ENCODE data around the gene NFIC. TPM values are rescaled to one million over a fixed set of nuclear protein-coding genes. Genes with fewer than 3 reads are reported as not detected.

The NFIC gene
- total RNA-seq, 1 donor from 2014 or later, result 1.1 TPM

GRCh38 chr19:3392480-3392879 lies 26.1 kb downstream of the NFIC start:
- peaks cover 5% of the 10 kb centered on the region for H3K4me1 Mint-ChIP-seq
- H4K20me1 ChIP-seq (ENCODE audit: low read depth), result no peaks in the 10 kb centered on the region
- no peaks in the 10 kb centered on the region for H3K36me3 Mint-ChIP-seq
- H3K4me3 Mint-ChIP-seq, result no peak overlapping the region
- peaks cover 8% of the 10 kb centered on the region for H3K4me1 ChIP-seq
- no peak overlapping the region for H3K4me2 ChIP-seq
- TF ChIP-seq CTCF (IDR thresholded peaks at IDR 0.05) (no peak), EZH2 (IDR thresholded peaks at IDR 0.05) (no peak), EZH2phosphoT487 (IDR thresholded peaks at IDR 0.05) (no peak)
- H3K27ac Mint-ChIP-seq, result no peak overlapping the region
- no peaks in the 10 kb centered on the region for H3K9me3 Mint-ChIP-seq
- H3K4me3 ChIP-seq, result no peak overlapping the region
- DNase-seq (ENCODE audit: low spot score), result no peak
- H3K9me3 ChIP-seq (ENCODE audit: low read depth), result no peaks in the 10 kb centered on the region
- H3F3A ChIP-seq (ENCODE audit: low read depth), result peaks cover 13% of the 10 kb centered on the region
- no peak overlapping the region for H2AFZ ChIP-seq (replicated peaks)
- H3K9ac ChIP-seq, result no peak overlapping the region
- peaks cover 26% of the 10 kb centered on the region for H3K27me3 ChIP-seq
- no peaks in the 10 kb centered on the region for H3K79me2 ChIP-seq (ENCODE audit: low read depth)
- H3K27me3 Mint-ChIP-seq (ENCODE audit: insufficient read depth, low read depth), result peaks cover 21% of the 10 kb centered on the region
- H3K36me3 ChIP-seq, result no peaks in the 10 kb centered on the region
- H3K27ac ChIP-seq, result no peak overlapping the region

GRCh38 chr19:3396881-3397265 lies 30.5 kb downstream of the NFIC start:
- no peak for TF ChIP-seq EZH2phosphoT487 (IDR thresholded peaks at IDR 0.05)
- no peak for TF ChIP-seq CTCF (IDR thresholded peaks at IDR 0.05)
- no peak for TF ChIP-seq EZH2 (IDR thresholded peaks at IDR 0.05)
- H3K9me3 Mint-ChIP-seq, result no peaks in the 10 kb centered on the region
- H3K9ac ChIP-seq, result no peak overlapping the region

GRCh38 chr19:3397266-3398022 lies 31.1 kb downstream of the NFIC start:
- H3K4me2 ChIP-seq, result no peak overlapping the region
- no peaks in the 10 kb centered on the region for H3K36me3 Mint-ChIP-seq
- H3K4me3 ChIP-seq, result no peak overlapping the region
- peaks cover 13% of the 10 kb centered on the region for H3K27me3 ChIP-seq
- no peaks in the 10 kb centered on the region for H3K4me1 Mint-ChIP-seq
- DNase-seq (ENCODE audit: low spot score), result peak; percentile 30
- no peaks in the 10 kb centered on the region for H3K36me3 ChIP-seq
- no peak overlapping the region for H3K27ac ChIP-seq
- TF ChIP-seq EZH2phosphoT487 (IDR thresholded peaks at IDR 0.05) (no peak), CTCF (IDR thresholded peaks at IDR 0.05) (no peak), EZH2 (IDR thresholded peaks at IDR 0.05) (no peak)
- H3K27ac Mint-ChIP-seq, result no peak overlapping the region
- H3K27me3 Mint-ChIP-seq (ENCODE audit: insufficient read depth, low read depth), result peaks cover 9% of the 10 kb centered on the region
- H3K4me3 Mint-ChIP-seq, result no peak overlapping the region
- H2AFZ ChIP-seq (replicated peaks), result no peak overlapping the region
- H3K9me3 Mint-ChIP-seq, result no peaks in the 10 kb centered on the region
- H3K79me2 ChIP-seq (ENCODE audit: low read depth), result no peaks in the 10 kb centered on the region
- H3K4me1 ChIP-seq, result no peaks in the 10 kb centered on the region
- no peaks in the 10 kb centered on the region for H4K20me1 ChIP-seq (ENCODE audit: low read depth)
- no peaks in the 10 kb centered on the region for H3K9me3 ChIP-seq (ENCODE audit: low read depth)
- H3K9ac ChIP-seq, result no peak overlapping the region
- H3F3A ChIP-seq (ENCODE audit: low read depth), result no peaks in the 10 kb centered on the region

More at GRCh38 chr19:3396881-3397265, 30.5 kb downstream of the NFIC start:
- H3K36me3 Mint-ChIP-seq, result no peaks in the 10 kb centered on the region
- Histone ChIP-seq H3K9me3 (ENCODE audit: low read depth) (no peaks in the 10 kb centered on the region), H3K4me1 (no peaks in the 10 kb centered on the region), H3K4me2 (no peak overlapping the region), H3K27ac (no peak overlapping the region), H3K4me3 (no peak overlapping the region), H2AFZ (replicated peaks) (no peak overlapping the region), H4K20me1 (ENCODE audit: low read depth) (no peaks in the 10 kb centered on the region), H3K79me2 (ENCODE audit: low read depth) (no peaks in the 10 kb centered on the region), H3F3A (ENCODE audit: low read depth) (no peaks in the 10 kb centered on the region), H3K36me3 (no peaks in the 10 kb centered on the region), H3K27me3 (peaks cover 13% of the 10 kb centered on the region)
- H3K27ac Mint-ChIP-seq, result peak overlapping the region; percentile 47
- H3K4me1 Mint-ChIP-seq, result no peaks in the 10 kb centered on the region
- peaks cover 9% of the 10 kb centered on the region for H3K27me3 Mint-ChIP-seq (ENCODE audit: insufficient read depth, low read depth)
- H3K4me3 Mint-ChIP-seq, result no peak overlapping the region
- DNase-seq (ENCODE audit: low spot score), result no peak

Measured in neural progenitor cell (in vitro differentiated cells).